Measurements from ENCODE around the gene MRPL43. TPM values are rescaled to one million over a fixed set of nuclear protein-coding genes. Genes with fewer than 3 reads are reported as not detected.

MRPL43 gene
- polyA plus RNA-seq, 1 experiment, result 123 TPM

GRCh38 chr10:100945754-100946153, 41.5 kb downstream of the MRPL43 start:
- no peak for DNase-seq (ENCODE audit: low read depth)
- H3K27me3 ChIP-seq (ENCODE audit: control insufficient read depth, insufficient read depth, low read length), result no peaks in the 10 kb centered on the region
- peaks cover 9% of the 10 kb centered on the region for H3K36me3 ChIP-seq (ENCODE audit: control insufficient read depth, insufficient read depth, low read length)
- POLR2A ChIA-PET, result no interaction called here
- no peak overlapping the region for H3K4me3 ChIP-seq (ENCODE audit: low read depth, low read length)
- TF ChIP-seq CTCF (IDR thresholded peaks at IDR 0.05; ENCODE audit: insufficient read depth, low read depth, low read length), result no peak
- CTCF ChIA-PET, result no interaction called here

- CTCF ChIA-PET, result interaction anchor here (0.8 to 1.2 kb wide), 2 partner anchors 12 to 13 kb away, joined by 3 read pairs; no protein-coding TSS in a partner anchor
- no peak for TF ChIP-seq CTCF (IDR thresholded peaks at IDR 0.05; ENCODE audit: insufficient read depth, low read depth, low read length)
- POLR2A ChIA-PET, result no interaction called here
- Histone ChIP-seq H3K36me3 (ENCODE audit: control insufficient read depth, insufficient read depth, low read length) (peaks cover 9% of the 10 kb centered on the region), H3K4me3 (ENCODE audit: low read depth, low read length) (no peak overlapping the region), H3K27me3 (ENCODE audit: control insufficient read depth, insufficient read depth, low read length) (no peaks in the 10 kb centered on the region)
- no peak for DNase-seq (ENCODE audit: low read depth)
Observed at GRCh38 chr10:100943508-100943907, 43.8 kb downstream of the MRPL43 start.

- Histone ChIP-seq H3K4me3 (ENCODE audit: low read depth, low read length) (no peak overlapping the region), H3K36me3 (ENCODE audit: control insufficient read depth, insufficient read depth, low read length) (peaks cover 12% of the 10 kb centered on the region), H3K27me3 (ENCODE audit: control insufficient read depth, insufficient read depth, low read length) (no peaks in the 10 kb centered on the region)
- POLR2A ChIA-PET, result no interaction called here
- DNase-seq (ENCODE audit: low read depth), result no peak
- CTCF ChIA-PET, result interaction anchor here (0.9 kb wide), 1 partner anchor 24 kb away, joined by 3 read pairs; no protein-coding TSS in a partner anchor
- TF ChIP-seq CTCF (IDR thresholded peaks at IDR 0.05; ENCODE audit: insufficient read depth, low read depth, low read length), result no peak
Observed at GRCh38 chr10:100942229-100942628, 45.1 kb downstream of the MRPL43 start.

- no peak for TF ChIP-seq CTCF (IDR thresholded peaks at IDR 0.05; ENCODE audit: insufficient read depth, low read depth, low read length)
- CTCF ChIA-PET, result interaction anchor here (0.6 to 1.6 kb wide), 5 partner anchors 9 to 108 kb away, joined by 3 to 4 read pairs (median 3); no protein-coding TSS in a partner anchor
- H3K27me3 ChIP-seq (ENCODE audit: control insufficient read depth, insufficient read depth, low read length), result no peaks in the 10 kb centered on the region
- H3K36me3 ChIP-seq (ENCODE audit: control insufficient read depth, insufficient read depth, low read length), result peaks cover 8% of the 10 kb centered on the region
- DNase-seq (ENCODE audit: low read depth), result peak; percentile 42
- no peak overlapping the region for H3K4me3 ChIP-seq (ENCODE audit: low read depth, low read length)
- POLR2A ChIA-PET, result interaction anchor here (0.5 kb wide), 1 partner anchor 15 kb away, joined by 11 read pairs; no protein-coding TSS in a partner anchor
Observed at GRCh38 chr10:100939763-100940344, 47.4 kb downstream of the MRPL43 start.

Small RNA genes lying within 50 kb of the gene (small RNA-seq; reads per million reads assigned to genes)
- gene MIR608 (ENCODE audit: insufficient read length, low read depth, low replicate concordance), result not detected

Other genes starting within 250 kb of the MRPL43 start
- not detected in 2 replicates for gene PAX2, start 241.9 kb downstream of the MRPL43 start, polyA plus RNA-seq (2011; rRNA removed)
- 6.8 and 10.1 TPM in 2 replicates for gene SLF2, start 74.5 kb downstream of the MRPL43 start, polyA plus RNA-seq (2011; rRNA removed)
- gene SEMA4G, start 18.0 kb downstream of the MRPL43 start, polyA plus RNA-seq (2011; rRNA removed), result 4.2 and 4.3 TPM in 2 replicates
- gene TWNK, start within 50 bp of the MRPL43 start, polyA plus RNA-seq (2011; rRNA removed), result 4.7 and 5.5 TPM in 2 replicates
- 47.5 and 81.5 TPM in 2 replicates for gene LZTS2, start 12.3 kb upstream of the MRPL43 start, polyA plus RNA-seq (2011; rRNA removed)
- 0.53 and 0.86 TPM in 2 replicates for gene PDZD7, start 43.6 kb upstream of the MRPL43 start, polyA plus RNA-seq (2011; rRNA removed)
- gene SFXN3, start 43.7 kb upstream of the MRPL43 start, polyA plus RNA-seq (2011; rRNA removed), result 100 and 125 TPM in 2 replicates
- 21.4 and 32.4 TPM in 2 replicates for gene KAZALD1, start 74.5 kb upstream of the MRPL43 start, polyA plus RNA-seq (2011; rRNA removed)
- gene TLX1, start 143.8 kb upstream of the MRPL43 start, polyA plus RNA-seq (2011; rRNA removed), result not detected in 2 replicates
- not detected in 2 replicates for gene LBX1, start 242.0 kb upstream of the MRPL43 start, polyA plus RNA-seq (2011; rRNA removed)